ENCODE results near the gene ARL15. TPM values are rescaled to one million over a fixed set of nuclear protein-coding genes. Genes with fewer than 3 reads are reported as not detected.

ARL15 gene
- total RNA-seq, 1 donor from 2014 or later, result 56.6 TPM

GRCh38 chr5:54243483-54244080, 66.8 kb downstream of the ARL15 start:
- DNase-seq, result peak; percentile 63

GRCh38 chr5:54242297-54242696, 68.1 kb downstream of the ARL15 start:
- no peak for DNase-seq

- peak; percentile 53 for DNase-seq
These were observed 76.0 kb downstream of the ARL15 start for GRCh38 chr5:54234304-54234933.

- no peak for DNase-seq
These were observed 79.3 kb downstream of the ARL15 start for GRCh38 chr5:54230936-54231685.

GRCh38 chr5:54229041-54229780, 81.2 kb downstream of the ARL15 start:
- peak; percentile 83 for DNase-seq

GRCh38 chr5:54227759-54228158, 82.6 kb downstream of the ARL15 start:
- DNase-seq, result no peak

GRCh38 chr5:54227109-54227508, 83.3 kb downstream of the ARL15 start:
- no peak for DNase-seq

- no peak for DNase-seq
These were observed 84.2 kb downstream of the ARL15 start for GRCh38 chr5:54226215-54226614.

- DNase-seq, result no peak
These were observed 86.1 kb downstream of the ARL15 start for GRCh38 chr5:54224103-54224826.

GRCh38 chr5:54222336-54222735, 88.0 kb downstream of the ARL15 start:
- no peak for DNase-seq

GRCh38 chr5:54221135-54221534, 89.2 kb downstream of the ARL15 start:
- peak; percentile 38 for DNase-seq

- no peak for DNase-seq
These were observed 89.9 kb downstream of the ARL15 start for GRCh38 chr5:54220230-54221040.

- peak; percentile 88 for DNase-seq
These were observed 92.4 kb downstream of the ARL15 start for GRCh38 chr5:54217826-54218503.

GRCh38 chr5:54215233-54215736, 95.1 kb downstream of the ARL15 start:
- no peak for DNase-seq

GRCh38 chr5:54214722-54215121, 95.7 kb downstream of the ARL15 start:
- DNase-seq, result no peak

- DNase-seq, result no peak
These were observed 98.0 kb downstream of the ARL15 start for GRCh38 chr5:54212331-54212730.

GRCh38 chr5:54211912-54212311, 98.5 kb downstream of the ARL15 start:
- no peak for DNase-seq

- no peak for DNase-seq
These were observed 102.8 kb downstream of the ARL15 start for GRCh38 chr5:54207566-54207965.

- no peak for DNase-seq
These were observed 103.7 kb downstream of the ARL15 start for GRCh38 chr5:54206580-54207229.

GRCh38 chr5:54205918-54206317, 104.5 kb downstream of the ARL15 start:
- DNase-seq, result no peak
